Measurements from ENCODE around the gene ATP11A. TPM values are rescaled to one million over a fixed set of nuclear protein-coding genes. Genes with fewer than 3 reads are reported as not detected.
"Not testable (repeated sequence)": the region's sequence is repeated elsewhere in the genome, so short reads cannot be mapped to it uniquely, and the experiment has no call there.

ATP11A gene
- total RNA-seq, 2 experiments from 2014 or later, result 63.1 to 68.4 TPM

DNA sequence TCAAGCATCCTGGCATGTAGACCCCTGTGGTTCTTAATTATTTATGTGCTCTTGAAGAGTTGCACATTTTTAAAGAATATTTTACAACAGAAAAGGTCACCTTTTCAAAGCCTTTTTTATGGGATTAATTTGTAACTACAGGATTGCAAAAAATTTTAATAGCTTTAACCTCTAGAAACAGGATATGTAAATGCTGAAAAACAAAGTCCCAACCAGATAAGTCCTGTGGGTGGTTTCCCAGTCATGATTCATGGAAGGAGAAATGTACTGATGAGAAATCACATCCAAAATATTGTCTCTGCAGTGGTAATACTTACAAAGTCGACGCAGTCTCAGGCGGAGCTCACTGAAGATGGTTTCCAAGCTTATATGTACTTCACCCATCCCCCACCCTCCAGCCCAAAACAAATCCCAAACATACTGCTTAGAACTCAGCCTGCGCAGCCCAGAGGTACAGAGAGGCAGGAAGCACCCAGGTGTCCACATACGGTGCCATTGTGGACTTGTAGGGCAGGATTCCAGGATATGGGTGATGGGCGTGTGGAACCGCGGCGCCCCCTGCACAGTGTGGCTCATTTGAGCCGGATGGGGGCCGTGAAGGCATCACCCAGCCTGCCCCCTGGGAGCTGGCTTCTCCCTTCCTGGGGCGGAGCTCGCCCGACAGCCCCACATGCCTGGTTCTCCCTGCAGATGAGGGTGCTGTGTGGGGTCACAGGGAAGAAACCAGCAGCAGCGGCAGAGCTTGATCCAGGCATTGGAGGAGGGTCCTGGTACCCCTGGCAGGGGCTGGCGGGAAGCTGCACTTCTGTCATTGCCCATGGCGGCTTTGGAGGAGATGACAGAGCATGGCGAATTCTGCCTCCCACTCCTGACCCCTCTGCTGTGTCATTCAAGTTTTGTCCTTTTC is 101.2 kb downstream of the ATP11A start:
- Mint-ChIP-seq H3K36me3 (ENCODE audit: low read depth) (peaks cover 24% of the 10 kb centered on the region), H3K4me1 (peaks cover 7% of the 10 kb centered on the region), H3K27ac (no peak overlapping the region), H3K9me3 (no peaks in the 10 kb centered on the region), H3K27me3 (no peaks in the 10 kb centered on the region), H3K4me3 (no peak overlapping the region)
- no peak for DNase-seq
- POLR2A ChIA-PET, result no interaction called here
- CTCF ChIA-PET, result no interaction called here

DNA sequence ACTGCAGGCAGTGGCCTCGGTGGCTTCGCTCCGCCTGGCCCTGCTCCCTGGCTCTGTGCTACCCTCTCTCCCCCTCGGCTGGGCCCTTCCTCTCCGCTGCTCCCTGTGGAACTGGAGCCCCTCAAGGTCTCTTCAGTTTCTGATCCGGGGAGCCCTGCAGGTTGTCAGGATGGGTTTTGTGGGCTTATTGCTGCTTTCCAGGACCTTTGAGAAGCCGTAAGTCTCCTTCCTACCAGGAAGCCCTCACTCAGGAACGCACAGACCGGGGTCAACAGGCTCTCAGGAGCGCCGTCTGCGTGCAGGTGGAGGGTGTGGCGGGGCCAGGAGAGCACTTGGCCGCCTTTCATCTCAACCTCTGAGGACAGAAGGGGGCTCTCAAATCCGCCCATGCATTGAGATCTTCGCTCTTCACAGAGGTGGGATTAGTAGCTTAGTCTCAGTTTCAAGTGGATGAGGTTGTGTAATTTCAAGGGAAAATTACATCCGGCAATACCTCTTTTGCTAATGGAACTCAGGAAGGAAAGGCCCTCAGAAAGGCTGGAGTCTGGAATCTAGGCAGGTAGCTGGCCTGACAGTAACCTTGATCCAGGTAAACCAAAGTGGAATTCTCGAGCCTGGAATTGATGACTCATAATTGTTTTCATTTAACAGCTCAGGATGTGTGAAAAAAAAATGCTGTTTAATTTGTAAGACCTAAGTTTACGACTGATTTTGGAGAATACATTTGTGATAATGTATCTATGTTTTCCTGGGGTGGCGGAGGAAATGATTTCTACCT is 102.0 kb downstream of the ATP11A start:
- CTCF ChIA-PET, result no interaction called here
- peaks cover 2% of the 10 kb centered on the region for H3K9me3 Mint-ChIP-seq

DNA sequence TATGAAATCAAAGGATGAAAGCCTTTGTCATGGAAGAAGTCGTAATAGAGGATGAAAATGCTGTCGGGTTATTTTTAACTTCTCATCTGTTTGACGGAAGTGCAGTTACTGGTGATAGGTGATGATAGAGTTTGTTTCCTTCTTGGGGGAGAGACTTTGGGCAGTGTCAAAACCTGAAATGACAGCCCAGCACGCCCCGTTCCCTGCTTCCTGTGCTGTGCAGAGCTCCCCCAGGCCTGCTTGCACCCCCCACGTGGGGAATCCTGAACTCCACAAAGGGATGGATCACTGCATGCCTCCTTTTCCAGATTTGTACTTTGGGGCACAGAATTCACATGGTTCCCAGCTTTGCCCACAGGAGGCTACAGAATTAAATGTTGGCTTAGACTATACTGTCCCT is 102.7 kb downstream of the ATP11A start:
- H3K36me3 Mint-ChIP-seq (ENCODE audit: low read depth), result peaks cover 28% of the 10 kb centered on the region
- no peaks in the 10 kb centered on the region for H3K27me3 Mint-ChIP-seq
- ChIA-PET POLR2A (no interaction called here), CTCF (no interaction called here)
- H3K9me3 Mint-ChIP-seq, result peaks cover 2% of the 10 kb centered on the region
- peaks cover 7% of the 10 kb centered on the region for H3K4me1 Mint-ChIP-seq
- H3K4me3 Mint-ChIP-seq, result no peak overlapping the region
- peak overlapping the region; percentile 31 for H3K27ac Mint-ChIP-seq
- DNase-seq, result no peak

More for the DNA sequence above, 102.0 kb downstream of the ATP11A start:
- no peak for DNase-seq
- H3K27ac Mint-ChIP-seq, result peak overlapping the region; percentile 6
- POLR2A ChIA-PET, result interaction anchor here (0.6 kb wide), 1 partner anchor 775 kb away, joined by 5 read pairs; no protein-coding TSS in a partner anchor
- H3K4me1 Mint-ChIP-seq, result peaks cover 7% of the 10 kb centered on the region
- no peak overlapping the region for H3K4me3 Mint-ChIP-seq
- no peaks in the 10 kb centered on the region for H3K27me3 Mint-ChIP-seq
- H3K36me3 Mint-ChIP-seq (ENCODE audit: low read depth), result peaks cover 26% of the 10 kb centered on the region

- Mint-ChIP-seq H3K27ac (no peak overlapping the region), H3K4me1 (peaks cover 7% of the 10 kb centered on the region), H3K27me3 (no peaks in the 10 kb centered on the region), H3K4me3 (no peak overlapping the region), H3K36me3 (ENCODE audit: low read depth) (peaks cover 28% of the 10 kb centered on the region), H3K9me3 (peaks cover 3% of the 10 kb centered on the region)
- CTCF ChIA-PET, result no interaction called here
- no peak for DNase-seq
- POLR2A ChIA-PET, result no interaction called here
Measured at GRCh38 chr13:112793545-112794445, 104.0 kb downstream of the ATP11A start.

DNA sequence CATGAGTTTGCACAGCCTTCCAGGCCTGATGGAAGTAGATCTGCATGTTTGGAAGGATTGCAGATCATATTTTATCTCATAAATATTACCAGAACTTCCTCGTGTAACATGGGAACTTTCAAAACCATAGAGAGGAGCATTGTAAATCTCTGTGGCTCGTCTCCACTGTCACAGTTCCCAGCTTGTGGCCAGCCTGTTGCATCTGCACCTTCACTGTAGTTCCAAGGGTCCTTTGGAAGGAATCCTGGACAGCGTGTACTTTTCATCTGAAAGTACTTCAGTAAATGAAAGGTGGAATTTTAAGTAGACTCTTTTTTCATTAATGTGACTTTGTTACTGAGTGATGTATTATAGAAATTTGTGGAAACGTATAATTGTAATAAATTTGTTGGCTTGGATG is 105.4 kb downstream of the ATP11A start:
- H3K27me3 Mint-ChIP-seq, result no peaks in the 10 kb centered on the region
- H3K27ac Mint-ChIP-seq, result no peak overlapping the region
- POLR2A ChIA-PET, result no interaction called here
- peaks cover 7% of the 10 kb centered on the region for H3K4me1 Mint-ChIP-seq
- no peak overlapping the region for H3K4me3 Mint-ChIP-seq
- CTCF ChIA-PET, result no interaction called here
- H3K36me3 Mint-ChIP-seq (ENCODE audit: low read depth), result peaks cover 32% of the 10 kb centered on the region
- DNase-seq, result no peak
- H3K9me3 Mint-ChIP-seq, result peaks cover 7% of the 10 kb centered on the region

DNA sequence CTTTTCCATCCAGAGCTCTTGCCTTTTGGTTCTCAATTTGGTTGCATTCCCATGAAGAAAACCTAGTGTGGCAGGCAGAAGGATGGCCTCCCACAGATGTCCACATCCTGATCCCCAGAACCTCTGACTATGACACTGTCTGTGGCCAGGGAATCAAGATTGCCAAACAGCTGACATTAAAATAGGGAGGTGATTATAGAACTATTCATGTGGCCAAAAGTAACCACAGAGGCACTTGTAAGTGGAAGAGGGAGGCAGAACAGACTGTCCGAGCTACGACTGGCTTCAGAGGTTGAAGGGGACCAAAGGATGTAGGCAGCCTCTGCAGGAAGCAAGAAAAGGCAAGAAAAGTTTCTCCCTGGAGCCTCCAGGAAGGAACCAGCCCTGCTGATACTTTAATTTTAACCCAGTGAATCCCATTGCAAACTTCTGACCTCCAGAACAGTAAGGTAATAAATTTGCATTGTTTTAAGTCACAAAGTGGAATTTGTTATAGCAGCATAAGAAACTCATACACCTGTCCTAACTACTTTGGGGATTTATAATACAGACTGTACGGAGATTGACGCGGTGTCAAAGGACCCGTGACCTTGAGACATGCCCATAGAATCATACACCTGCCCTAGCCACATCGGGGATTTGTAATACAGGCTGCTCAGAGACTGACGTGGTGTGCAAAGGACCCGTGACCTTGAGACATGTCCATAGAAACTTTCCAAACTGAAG is 106.5 kb downstream of the ATP11A start:
- Mint-ChIP-seq H3K27me3 (no peaks in the 10 kb centered on the region), H3K36me3 (ENCODE audit: low read depth) (peaks cover 29% of the 10 kb centered on the region), H3K4me3 (no peak overlapping the region), H3K4me1 (peaks cover 7% of the 10 kb centered on the region), H3K27ac (no peak overlapping the region), H3K9me3 (peaks cover 7% of the 10 kb centered on the region)
- no peak for DNase-seq
- ChIA-PET CTCF (no interaction called here), POLR2A (no interaction called here)

- H3K4me1 Mint-ChIP-seq, result no peaks in the 10 kb centered on the region
Measured at GRCh38 chr13:112799394-112799793, 109.6 kb downstream of the ATP11A start.

GRCh38 chr13:112800057-112800456 is 110.2 kb downstream of the ATP11A start:
- Mint-ChIP-seq H3K9me3 (peaks cover 7% of the 10 kb centered on the region), H3K4me3 (no peak overlapping the region), H3K36me3 (ENCODE audit: low read depth) (peaks cover 22% of the 10 kb centered on the region), H3K27me3 (no peaks in the 10 kb centered on the region), H3K4me1 (no peaks in the 10 kb centered on the region), H3K27ac (no peak overlapping the region)
- CTCF ChIA-PET, result no interaction called here
- POLR2A ChIA-PET, result no interaction called here
- no peak for DNase-seq

More at GRCh38 chr13:112799394-112799793, 109.6 kb downstream of the ATP11A start:
- CTCF ChIA-PET, result no interaction called here
- H3K27me3 Mint-ChIP-seq, result no peaks in the 10 kb centered on the region
- POLR2A ChIA-PET, result no interaction called here
- DNase-seq, result no peak
- H3K27ac Mint-ChIP-seq, result no peak overlapping the region
- peaks cover 22% of the 10 kb centered on the region for H3K36me3 Mint-ChIP-seq (ENCODE audit: low read depth)
- H3K4me3 Mint-ChIP-seq, result no peak overlapping the region
- peaks cover 7% of the 10 kb centered on the region for H3K9me3 Mint-ChIP-seq

GRCh38 chr13:112800807-112801206 is 111.0 kb downstream of the ATP11A start:
- H3K36me3 Mint-ChIP-seq (ENCODE audit: low read depth), result peaks cover 22% of the 10 kb centered on the region
- DNase-seq, H3K4me3 Mint-ChIP-seq, H3K9me3 Mint-ChIP-seq, H3K27me3 Mint-ChIP-seq, H3K4me1 Mint-ChIP-seq, H3K27ac Mint-ChIP-seq, POLR2A ChIA-PET: not testable (repeated sequence)
- CTCF ChIA-PET, result interaction anchor here (0.6 kb wide), 1 partner anchor 429 kb away, joined by 6 read pairs; no protein-coding TSS in a partner anchor

DNA sequence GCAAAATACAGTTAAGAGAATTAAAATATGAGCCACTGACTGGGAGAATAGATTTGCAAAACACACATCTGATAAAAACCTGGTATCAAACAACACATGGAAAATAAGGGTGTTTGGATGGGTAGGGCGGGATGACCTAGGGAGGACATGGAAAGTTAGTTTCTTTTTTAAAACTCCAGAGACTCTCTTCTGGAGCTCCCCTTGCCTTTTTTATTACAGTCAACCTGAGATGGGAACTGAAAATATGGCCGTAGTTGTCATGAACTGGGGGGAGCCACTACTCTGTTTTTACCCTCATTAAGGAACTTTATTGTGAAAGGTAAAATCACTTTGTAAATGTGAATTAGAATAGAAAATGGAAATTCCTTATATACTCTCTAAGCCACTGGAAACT is 113.0 kb downstream of the ATP11A start:
- no peak for DNase-seq
- no peak overlapping the region for H3K4me3 Mint-ChIP-seq
- H3K27me3 Mint-ChIP-seq, result no peaks in the 10 kb centered on the region
- peaks cover 16% of the 10 kb centered on the region for H3K36me3 Mint-ChIP-seq (ENCODE audit: low read depth)
- no peaks in the 10 kb centered on the region for H3K4me1 Mint-ChIP-seq
- ChIA-PET CTCF (interaction anchor here (0.6 kb wide), 2 partner anchors 90 to 170 kb away, joined by 3 to 7 read pairs; no protein-coding TSS in a partner anchor), POLR2A (no interaction called here)
- H3K27ac Mint-ChIP-seq, result no peak overlapping the region
- peaks cover 5% of the 10 kb centered on the region for H3K9me3 Mint-ChIP-seq

DNA sequence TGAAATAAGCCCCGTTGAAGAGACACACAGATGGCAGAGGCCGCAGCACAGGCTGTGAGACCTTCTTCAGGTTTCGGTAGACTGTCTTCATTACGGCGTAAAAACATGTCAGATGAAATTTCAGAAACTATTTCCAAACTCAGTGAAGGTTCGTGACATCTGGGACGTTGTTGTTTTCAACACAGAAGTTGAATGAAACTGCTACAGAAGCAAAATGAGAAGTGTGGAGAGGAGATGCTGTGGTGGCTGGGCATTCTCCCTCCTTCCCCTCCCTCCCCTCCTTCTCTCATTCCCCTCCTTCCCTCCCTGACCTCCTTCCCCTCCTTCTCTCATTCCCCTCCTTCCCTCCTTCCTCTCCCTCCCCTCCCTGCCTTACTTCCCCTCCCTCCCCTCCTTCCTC is 113.6 kb downstream of the ATP11A start:
- H3K27me3 Mint-ChIP-seq, result no peaks in the 10 kb centered on the region
- peaks cover 14% of the 10 kb centered on the region for H3K36me3 Mint-ChIP-seq (ENCODE audit: low read depth)
- H3K27ac Mint-ChIP-seq, result no peak overlapping the region
- ChIA-PET CTCF (no interaction called here), POLR2A (no interaction called here)
- H3K9me3 Mint-ChIP-seq, result peaks cover 5% of the 10 kb centered on the region
- no peak for DNase-seq
- no peak overlapping the region for H3K4me3 Mint-ChIP-seq
- H3K4me1 Mint-ChIP-seq, result no peaks in the 10 kb centered on the region

DNA sequence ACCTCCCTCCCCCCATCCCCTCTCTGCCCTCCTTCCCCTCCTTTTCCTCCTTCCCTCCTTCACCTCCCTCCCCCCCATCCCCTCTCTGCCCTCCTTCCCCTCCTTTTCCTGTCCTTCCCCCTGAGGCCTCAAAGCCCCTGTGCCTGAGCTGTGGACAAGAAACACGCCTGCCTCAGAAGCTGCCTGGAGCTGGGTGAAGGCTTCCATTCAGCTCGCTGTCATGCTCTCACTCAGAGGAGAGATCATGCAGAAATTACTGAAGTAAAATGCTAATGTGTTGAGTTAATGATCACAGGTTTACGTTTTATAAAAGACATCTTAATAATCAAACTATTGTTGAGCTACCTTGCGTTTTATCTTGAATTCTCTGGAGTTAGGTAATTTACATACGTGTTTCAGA is 114.5 kb downstream of the ATP11A start:
- H3K36me3 Mint-ChIP-seq (ENCODE audit: low read depth), result peaks cover 7% of the 10 kb centered on the region
- POLR2A ChIA-PET, result no interaction called here
- H3K9me3 Mint-ChIP-seq, result no peaks in the 10 kb centered on the region
- DNase-seq, result no peak
- no peaks in the 10 kb centered on the region for H3K27me3 Mint-ChIP-seq
- H3K4me1 Mint-ChIP-seq, result no peaks in the 10 kb centered on the region
- CTCF ChIA-PET, result no interaction called here
- H3K4me3 Mint-ChIP-seq, result no peak overlapping the region
- H3K27ac Mint-ChIP-seq, result no peak overlapping the region

Data from activated CD4-positive, alpha-beta T cell treated with anti-CD3 and anti-CD28 coated beads, Interleukin-2, amount 10 ng/mL, durations not matched to agents 7 days and 5 days (primary cell).